Ramos (cell line): ENCODE results near the gene C4A.
"Not testable (repeated sequence)": the region's sequence is repeated elsewhere in the genome, so short reads cannot be mapped to it uniquely, and the experiment has no call there.

Source experiments
- in situ Hi-C: fragments of 300-500 bp; cut with MboI; formaldehyde crosslinking; loops from one replicate; pipeline ENCODE4 v1.14.3; 2022; ENCODE audit warnings: low sequenced_read_pairs; ENCODE audit not compliant: unreplicated experiment

C4A gene

GRCh38 chr6:31978831-31979230 is 3.0 kb upstream of the C4A start:
- in situ Hi-C loops: no loop called here

GRCh38 chr6:31979238-31979898 is 2.5 kb upstream of the C4A start:
- in situ Hi-C loops: no loop called here

- in situ Hi-C loops: not testable (repeated sequence)
These were observed 1.5 kb upstream of the C4A start for GRCh38 chr6:31980195-31980876.

GRCh38 chr6:31980998-31981397 is 859 bp upstream of the C4A start:
- in situ Hi-C loops: not testable (repeated sequence)

GRCh38 chr6:31989363-31989762 is 7.5 kb downstream of the C4A start:
- in situ Hi-C loops: not testable (repeated sequence)

GRCh38 chr6:31994421-31994820 is 12.6 kb downstream of the C4A start:
- in situ Hi-C loops: not testable (repeated sequence)

- in situ Hi-C loops: not testable (repeated sequence)
These were observed 14.5 kb downstream of the C4A start for GRCh38 chr6:31996385-31996784.

- in situ Hi-C loops: not testable (repeated sequence)
These were observed 20.9 kb downstream of the C4A start for GRCh38 chr6:32002546-32003268.

GRCh38 chr6:32003301-32003700 is 21.4 kb downstream of the C4A start:
- in situ Hi-C loops: not testable (repeated sequence)

- in situ Hi-C loops: not testable (repeated sequence)
These were observed 22.5 kb downstream of the C4A start for GRCh38 chr6:32004393-32004792.

- in situ Hi-C loops: not testable (repeated sequence)
These were observed 23.1 kb downstream of the C4A start for GRCh38 chr6:32004864-32005537.

- in situ Hi-C loops: not testable (repeated sequence)
These were observed 23.7 kb downstream of the C4A start for GRCh38 chr6:32005538-32005880.

GRCh38 chr6:32005991-32006529 is 24.2 kb downstream of the C4A start:
- in situ Hi-C loops: not testable (repeated sequence)

GRCh38 chr6:32007086-32007485 is 25.2 kb downstream of the C4A start:
- in situ Hi-C loops: not testable (repeated sequence)

GRCh38 chr6:32008037-32008436 is 26.2 kb downstream of the C4A start:
- in situ Hi-C loops: not testable (repeated sequence)

GRCh38 chr6:32008616-32009015 is 26.8 kb downstream of the C4A start:
- in situ Hi-C loops: not testable (repeated sequence)

- in situ Hi-C loops: not testable (repeated sequence)
These were observed 27.7 kb downstream of the C4A start for GRCh38 chr6:32009537-32009936.

- in situ Hi-C loops: not testable (repeated sequence)
These were observed 29.1 kb downstream of the C4A start for GRCh38 chr6:32010856-32011530.

GRCh38 chr6:32012941-32013617 is 31.2 kb downstream of the C4A start:
- in situ Hi-C loops: not testable (repeated sequence)
